HG02870 (cell line): Measurements from ENCODE around the gene RAN.
A peak's percentile ranks its signal among the peaks of the same experiment; 100 is the strongest.
"Not testable (repeated sequence)": the region's sequence is repeated elsewhere in the genome, so short reads cannot be mapped to it uniquely, and the experiment has no call there.

Experiments used
- ATAC-seq: cut with Tn5 transposase; IDR thresholded peaks from one replicate; pipeline ENCODE4 v1.9.1; 2021; ENCODE audit warnings: mild to moderate bottlenecking, moderate library complexity; ENCODE audit not compliant: unreplicated experiment

The RAN gene

GRCh38 chr12:130878193-130879185, 6.6 kb downstream of the RAN start:
- no peak for ATAC-seq

- peak; percentile 80 for ATAC-seq
Measured at GRCh38 chr12:130879212-130879686, 7.4 kb downstream of the RAN start.

- ATAC-seq, result peak; percentile 2
Measured at GRCh38 chr12:130879781-130880389, 8.0 kb downstream of the RAN start.

- peak; percentile 51 for ATAC-seq
Measured at GRCh38 chr12:130880411-130880885, 8.6 kb downstream of the RAN start.

GRCh38 chr12:130881046-130881445, 9.2 kb downstream of the RAN start:
- ATAC-seq, result no peak

- ATAC-seq, result no peak
Measured at GRCh38 chr12:130881548-130881947, 9.7 kb downstream of the RAN start.

GRCh38 chr12:130887190-130887589, 15.3 kb downstream of the RAN start:
- ATAC-seq, result not testable (repeated sequence)

GRCh38 chr12:130904064-130904463, 32.2 kb downstream of the RAN start:
- no peak for ATAC-seq

- ATAC-seq, result not testable (repeated sequence)
Measured at GRCh38 chr12:130904936-130905455, 33.1 kb downstream of the RAN start.

GRCh38 chr12:130909111-130909510, 37.2 kb downstream of the RAN start:
- no peak for ATAC-seq

GRCh38 chr12:130911193-130911592, 39.3 kb downstream of the RAN start:
- no peak for ATAC-seq

- no peak for ATAC-seq
Measured at GRCh38 chr12:130911933-130912332, 40.1 kb downstream of the RAN start.

GRCh38 chr12:130916241-130916911, 44.5 kb downstream of the RAN start:
- ATAC-seq, result no peak

GRCh38 chr12:130917607-130918006, 45.7 kb downstream of the RAN start:
- ATAC-seq, result no peak

GRCh38 chr12:130919086-130919485, 47.2 kb downstream of the RAN start:
- no peak for ATAC-seq

- ATAC-seq, result no peak
Measured at GRCh38 chr12:130920119-130920703, 48.3 kb downstream of the RAN start.

GRCh38 chr12:130920723-130921381, 49.0 kb downstream of the RAN start:
- no peak for ATAC-seq

GRCh38 chr12:130922511-130922953, 50.7 kb downstream of the RAN start:
- no peak for ATAC-seq

- no peak for ATAC-seq
Measured at GRCh38 chr12:130924966-130925665, 53.2 kb downstream of the RAN start.
